DND-41 (cell line): ENCODE results near the gene FITM1.

Experiments used
- CTCF ChIP-seq: IDR thresholded peaks from 2 replicates; pipeline ENCODE4 v1.5.1; 2012; ENCODE audit warnings: borderline replicate concordance, low read length, moderate library complexity, mild to moderate bottlenecking; ENCODE audit not compliant: poor library complexity, severe bottlenecking; ENCODE audit errors: extremely low read depth
- EZH2 ChIP-seq: IDR thresholded peaks from 3 replicates; pipeline ENCODE4 v1.6.1; 2012; ENCODE audit warnings: borderline replicate concordance, low read depth, mild to moderate bottlenecking, moderate library complexity, low read length, inconsistent platforms; ENCODE audit not compliant: severe bottlenecking

- TF ChIP-seq CTCF (no peak), EZH2 (no peak)
Measured at GRCh38 chr14:24172261-24172860, 41.9 kb downstream of the FITM1 start.
